Glomerular endothelial cell (primary cell): ENCODE results near the gene GPR141. TPM values are rescaled to one million over a fixed set of nuclear protein-coding genes. Genes with fewer than 3 reads are reported as not detected.

Experiments used
- DNase-seq: peaks from one replicate; pipeline ENCODE4 v3.0.0-alpha.2; 2011; ENCODE audit warnings: low read depth, low spot score; ENCODE audit errors: extremely low read depth
- total RNA-seq: library from RNA; depleted of rRNA; stranded (reverse); fragments of >200 nt; gene quantifications from 2 replicates; pipeline ENCODE4 v1.2.3, GENCODE V29; 2015

Gene GPR141
- total RNA-seq = not detected in 2 replicates

GRCh38 chr7:37683246-37684120, at the start of gene GPR141:
GPR141 (plus strand) TSS chr7:37683766; CDS start chr7:37740394, 56,628 bp downstream.
- DNase-seq = no peak

GRCh38 chr7:37635346-37635745, 48.2 kb upstream of the GPR141 start:
- no peak for DNase-seq

- no peak for DNase-seq
Measured at GRCh38 chr7:37642028-37642540, 41.5 kb upstream of the GPR141 start.

- DNase-seq = no peak
Measured at GRCh38 chr7:37643876-37644275, 39.7 kb upstream of the GPR141 start.

- no peak for DNase-seq
Measured at GRCh38 chr7:37645282-37646050, 38.1 kb upstream of the GPR141 start.

GRCh38 chr7:37656913-37657530, 26.5 kb upstream of the GPR141 start:
- no peak for DNase-seq

GRCh38 chr7:37657816-37658215, 25.8 kb upstream of the GPR141 start:
- DNase-seq = no peak

GRCh38 chr7:37659971-37660565, 23.5 kb upstream of the GPR141 start:
- DNase-seq = no peak

GRCh38 chr7:37660614-37661013, 23.0 kb upstream of the GPR141 start:
- DNase-seq = no peak

- DNase-seq = no peak
Measured at GRCh38 chr7:37663693-37664092, 19.9 kb upstream of the GPR141 start.

GRCh38 chr7:37665352-37666022, 18.1 kb upstream of the GPR141 start:
- DNase-seq = no peak

GRCh38 chr7:37666026-37666799, 17.4 kb upstream of the GPR141 start:
- DNase-seq = no peak

- no peak for DNase-seq
Measured at GRCh38 chr7:37669818-37670217, 13.7 kb upstream of the GPR141 start.

- peak; percentile 0 for DNase-seq
Measured at GRCh38 chr7:37670436-37670835, 13.1 kb upstream of the GPR141 start.

GRCh38 chr7:37671876-37672275, 11.7 kb upstream of the GPR141 start:
- no peak for DNase-seq

GRCh38 chr7:37672926-37673325, 10.6 kb upstream of the GPR141 start:
- DNase-seq = no peak

- DNase-seq = no peak
Measured at GRCh38 chr7:37673523-37673922, 10.0 kb upstream of the GPR141 start.

GRCh38 chr7:37674531-37674930, 9.0 kb upstream of the GPR141 start:
- DNase-seq = no peak

GRCh38 chr7:37675749-37676148, 7.8 kb upstream of the GPR141 start:
- no peak for DNase-seq
